H1 (cell line): ENCODE results near the gene STRADB. TPM values are rescaled to one million over a fixed set of nuclear protein-coding genes. Genes with fewer than 3 reads are reported as not detected.

Experiments
- CTCF ChIA-PET: fragments of 300-600 bp; sonication (Branson Sonifier 250); formaldehyde crosslinking; loops from one replicate; lab custom pipeline; 2021; ENCODE audit not compliant: partially characterized antibody; lab: Charles Lee
- POLR2A ChIA-PET: fragments of 300-600 bp; sonication (Branson Sonifier 250); formaldehyde crosslinking; loops from one replicate; lab custom pipeline; 2021; ENCODE audit warnings: inconsistent platforms; ENCODE audit not compliant: partially characterized antibody; lab: Charles Lee
- DNase-seq, 2 experiments: peaks; one replicate each; pipeline versions ENCODE4 v3.0.0 to v3.0.0-alpha.2; 2010 to 2022; ENCODE audit warnings: low spot score in 2 of 2, low read depth in 1 of 2, mixed read lengths in 1 of 2
- FAIRE-seq: peaks from 2 replicates; lab custom pipeline; 2011; peaks lifted over from hg19 to GRCh38; lab: Jason Lieb, UNC
- H2AFZ ChIP-seq: 2 replicates; pipeline ENCODE4 v1.8.1; 2012; ENCODE audit warnings: low read length, inconsistent platforms
- H2AK5ac ChIP-seq: 2 replicates; pipeline ENCODE4 v1.6.1; 2013; ENCODE audit warnings: low read depth, low read length
- H2BK120ac ChIP-seq: replicated peaks from 2 replicates; pipeline ENCODE3; 2013; ENCODE audit warnings: low read depth, low read length, inconsistent platforms
- H2BK12ac ChIP-seq: 2 replicates; pipeline ENCODE4 v1.6.1; 2013; ENCODE audit warnings: low read depth, low read length
- H2BK15ac ChIP-seq: 2 replicates; pipeline ENCODE4 v1.6.1; 2013; ENCODE audit warnings: low read length
- H2BK20ac ChIP-seq: 2 replicates; pipeline ENCODE4 v1.6.1; 2013; ENCODE audit warnings: low read length
- H2BK5ac ChIP-seq: 2 replicates; pipeline ENCODE4 v1.6.1; 2013; ENCODE audit warnings: low read depth, low read length
- H3K14ac ChIP-seq: 2 replicates; pipeline ENCODE4 v1.6.1; 2013; ENCODE audit warnings: inconsistent platforms; ENCODE audit not compliant: insufficient read length
- H3K18ac ChIP-seq: 2 replicates; pipeline ENCODE4 v1.6.1; 2013; ENCODE audit warnings: low read length; ENCODE audit errors: extremely low read depth
- H3K23ac ChIP-seq: 2 replicates; pipeline ENCODE4 v1.6.1; 2013; ENCODE audit warnings: inconsistent platforms; ENCODE audit not compliant: insufficient read length
- H3K23me2 ChIP-seq: 2 replicates; pipeline ENCODE4 v1.6.1; 2013; ENCODE audit warnings: low read depth, low read length
- H3K27ac ChIP-seq: 2 replicates; pipeline ENCODE4 v1.6.1; 2011; ENCODE audit warnings: low read depth, low read length, inconsistent platforms
- H3K27me3 ChIP-seq, 4 experiments: replicated peaks in 1 of 4; 1 replicate in 1 of 4; 2 replicates in 3 of 4; pipeline versions ENCODE4 v1.6.1 to v1.8.1; 2011 to 2013; ENCODE audit warnings: low read length in 3 of 4, mild to moderate bottlenecking in 3 of 4, inconsistent platforms in 2 of 4, mixed read lengths in 2 of 4, moderate library complexity in 1 of 4; ENCODE audit not compliant: control insufficient read depth in 3 of 4, insufficient read depth in 3 of 4; ENCODE audit errors: extremely low read depth in 1 of 4
- H3K36me3 ChIP-seq, 4 experiments: 2 replicates each; pipeline versions ENCODE4 v1.6.1 to v1.8.1; 2011 to 2013; ENCODE audit warnings: mild to moderate bottlenecking in 4 of 4, low read length in 3 of 4, moderate library complexity in 2 of 4, control low read depth in 1 of 4, inconsistent platforms in 1 of 4; ENCODE audit not compliant: insufficient read depth in 4 of 4, control insufficient read depth in 2 of 4
- H3K4ac ChIP-seq: replicated peaks from 2 replicates; pipeline ENCODE3; 2013; ENCODE audit warnings: low read length, low read depth, mixed read lengths, inconsistent platforms; ENCODE audit not compliant: insufficient read length
- H3K4me1 ChIP-seq, 4 experiments: replicated peaks in 1 of 4; 1 replicate in 1 of 4; 2 replicates in 3 of 4; pipeline versions ENCODE4 v1.6.1 to v1.8.1; 2011 to 2013; ENCODE audit warnings: low read length in 3 of 4, inconsistent platforms in 2 of 4, mixed read lengths in 1 of 4; ENCODE audit not compliant: insufficient read depth in 4 of 4, control insufficient read depth in 3 of 4
- H3K4me2 ChIP-seq, 2 experiments: 2 replicates each; pipeline versions ENCODE4 v1.6.1 to v1.8.1; 2011 to 2013; ENCODE audit warnings: low read depth in 2 of 2, low read length in 2 of 2, control low read depth in 1 of 2, inconsistent platforms in 1 of 2, mild to moderate bottlenecking in 1 of 2; ENCODE audit not compliant: insufficient read depth in 1 of 2
- H3K4me3 ChIP-seq, 4 experiments: fragments of 200-600, 300-600 bp in 1 of 4; sonication (generic), shearing (Covaris generic), sonication (Bioruptor Twin) in 1 of 4; 2 replicates each; pipeline versions ENCODE4 v1.5.1 to v1.8.1; 2011 to 2016; ENCODE audit warnings: low read length in 4 of 4, low read depth in 3 of 4, control low read depth in 2 of 4, inconsistent platforms in 2 of 4, mild to moderate bottlenecking in 2 of 4, mixed read lengths in 1 of 4, moderate library complexity in 1 of 4; ENCODE audit not compliant: insufficient read depth in 2 of 4; ENCODE audit errors: extremely low read depth in 1 of 4
- H3K56ac ChIP-seq: replicated peaks from 2 replicates; pipeline ENCODE3; 2013; ENCODE audit warnings: low read depth, mild to moderate bottlenecking, mixed read lengths, low read length, inconsistent platforms; ENCODE audit not compliant: insufficient read length
- H3K79me1 ChIP-seq: 2 replicates; pipeline ENCODE4 v1.6.1; 2013; ENCODE audit warnings: low read depth, low read length, control low read depth
- H3K79me2 ChIP-seq, 2 experiments: 2 replicates each; pipeline versions ENCODE4 v1.6.1 to v1.8.1; 2012 to 2013; ENCODE audit warnings: low read length in 2 of 2, mild to moderate bottlenecking in 2 of 2, inconsistent platforms in 1 of 2; ENCODE audit not compliant: insufficient read depth in 2 of 2, control insufficient read depth in 1 of 2
- H3K9ac ChIP-seq, 4 experiments: replicated peaks in 1 of 4; 1 replicate in 1 of 4; 2 replicates in 3 of 4; pipeline versions ENCODE4 v1.6.1 to v1.8.1; 2011 to 2013; ENCODE audit warnings: low read depth in 3 of 4, low read length in 3 of 4, control low read depth in 2 of 4, mild to moderate bottlenecking in 2 of 4, moderate library complexity in 2 of 4, inconsistent platforms in 1 of 4; ENCODE audit errors: extremely low read depth in 1 of 4
- H3K9me3 ChIP-seq, 2 experiments: 2 replicates each; pipeline versions ENCODE4 v1.6.1 to v1.8.1; 2012 to 2013; ENCODE audit warnings: mild to moderate bottlenecking in 2 of 2, moderate library complexity in 2 of 2, control low read depth in 1 of 2, inconsistent platforms in 1 of 2, low read depth in 1 of 2, low read length in 1 of 2, mixed read lengths in 1 of 2; ENCODE audit not compliant: insufficient read depth in 2 of 2
- H4K20me1 ChIP-seq, 2 experiments: replicated peaks in 1 of 2; 2 replicates each; pipeline versions ENCODE3 to v1.8.1; 2011 to 2013; ENCODE audit warnings: inconsistent platforms in 2 of 2, low read length in 2 of 2, mild to moderate bottlenecking in 1 of 2; ENCODE audit not compliant: insufficient read depth in 2 of 2, control insufficient read depth in 1 of 2
- H4K5ac ChIP-seq: 2 replicates; pipeline ENCODE4 v1.6.1; 2013; ENCODE audit warnings: low read length, low read depth, mixed read lengths, inconsistent platforms; ENCODE audit not compliant: insufficient read length
- H4K8ac ChIP-seq: 2 replicates; pipeline ENCODE4 v1.8.0; 2013; ENCODE audit warnings: mild to moderate bottlenecking, moderate library complexity, low read length, inconsistent platforms; ENCODE audit not compliant: insufficient read depth; ENCODE audit errors: extremely low read depth
- H4K91ac ChIP-seq: replicated peaks from 2 replicates; pipeline ENCODE3; 2013; ENCODE audit warnings: low read length, mixed read lengths, inconsistent platforms; ENCODE audit not compliant: insufficient read length
- ATF2 ChIP-seq: IDR thresholded peaks from 2 replicates; pipeline ENCODE4 v1.6.1; 2012; ENCODE audit warnings: low read length, inconsistent platforms
- CBX5 ChIP-seq: fragments of 300-800, 300-1000 bp; sonication (generic); IDR thresholded peaks from 2 replicates; pipeline ENCODE4 v1.7.1; 2016; ENCODE audit warnings: antibody characterized with exemption, low read length, low read depth
- CBX8 ChIP-seq: fragments of 300-800, 300-1000 bp; sonication (generic); IDR thresholded peaks from 2 replicates; pipeline ENCODE4 v1.7.1; 2016; ENCODE audit warnings: low read depth, low read length, borderline replicate concordance
- CHD1 ChIP-seq: IDR thresholded peaks from 2 replicates; pipeline ENCODE4 v1.6.1; 2012; ENCODE audit warnings: low read depth, low read length, improper control_type of control experiment
- FOSL1 ChIP-seq: IDR thresholded peaks from 2 replicates; pipeline ENCODE4 v1.6.1; 2011; ENCODE audit warnings: mild to moderate bottlenecking, low read depth, low read length, moderate library complexity; ENCODE audit not compliant: insufficient read depth
- HDAC6 ChIP-seq: IDR thresholded peaks from one replicate; pipeline ENCODE4 v1.7.1; 2012; ENCODE audit warnings: low read depth, mild to moderate bottlenecking, inconsistent platforms, low read length, moderate library complexity
- JUND ChIP-seq: IDR thresholded peaks from 2 replicates; pipeline ENCODE4 v1.6.1; 2011; ENCODE audit warnings: mild to moderate bottlenecking, improper control_type of control experiment, low read length
- KDM5A ChIP-seq: fragments of 200-600 bp; IDR thresholded peaks from 2 replicates; pipeline ENCODE4 v1.7.1; 2012; ENCODE audit warnings: mild to moderate bottlenecking, low read length, inconsistent platforms, mixed read lengths
- POLR2A ChIP-seq, 2 experiments: IDR thresholded peaks; 1 replicate in 1 of 2; 2 replicates in 1 of 2; pipeline ENCODE4 v1.6.1; 2011; ENCODE audit warnings: low read depth in 2 of 2, low read length in 2 of 2, mild to moderate bottlenecking in 2 of 2; ENCODE audit errors: control extremely low read depth in 1 of 2
- SIRT6 ChIP-seq: IDR thresholded peaks from one replicate; pipeline ENCODE4 v1.7.1; 2012; ENCODE audit warnings: low read length, inconsistent platforms
- TEAD4 ChIP-seq: IDR thresholded peaks from 2 replicates; pipeline ENCODE4 v1.6.1; 2012; ENCODE audit warnings: low read depth, low read length, inconsistent platforms, mixed read lengths
- WGBS, 2 experiments: shearing (Covaris generic) in 1 of 2; methylation state at CpG; one replicate each; pipeline versions ENCODE4 v1.1.6 to v1.1.7; 2013 to 2015; ENCODE audit warnings: low lambda C conversion rate in 2 of 2, mixed read lengths in 2 of 2, inconsistent platforms in 1 of 2, low coverage in 1 of 2, missing lambda C conversion rate in 1 of 2; ENCODE audit not compliant: insufficient replicate concordance in 2 of 2, insufficient coverage in 1 of 2, insufficient read length in 1 of 2; ENCODE audit errors: extremely low coverage in 1 of 2, missing lambda C conversion rate in 1 of 2; 5-methylcytosine and 5-hydroxymethylcytosine counted together
- polyA plus RNA-seq, 7 experiments: library from polyadenylated mRNA; depleted of rRNA in 3 of 7; stranded (reverse) in 5 of 7; unstranded in 2 of 7; fragments of >200 nt in 5 of 7; fragments of 200-250 nt in 2 of 7; gene quantifications; 1 replicate in 5 of 7; 2 replicates in 1 of 7; 4 replicates in 1 of 7; pipeline versions ENCODE4 v1.2.1 to v1.2.3, GENCODE V29; 2011 to 2013; ENCODE audit warnings: missing spikeins in 2 of 7, mixed read lengths in 2 of 7
- total RNA-seq: library from RNA; stranded (reverse); fragmentation: NEBNext Ultra II Directional; extraction: Animal tissue kit (Norgen Biotek cat#: 25700); gene quantifications from 2 replicates; pipeline ENCODE4 v1.2.1, GENCODE V29; 2021

Gene STRADB
- total and polyA plus RNA-seq, 2 of the 8 experiments (the other 6 are each of a cell fraction or from before 2014, with no cell fraction given): 20.9 to 34.9 TPM

GRCh38 chr2:201472411-201472810, 20.9 kb downstream of the STRADB start:
- FAIRE-seq: no peak
- no peaks in the 10 kb centered on the region for H4K20me1 ChIP-seq
- no peak for DNase-seq
- no peak overlapping the region for H3K23ac ChIP-seq
- no peaks in the 10 kb centered on the region for H3K79me1 ChIP-seq
- no peak overlapping the region for H2BK5ac ChIP-seq
- peaks cover 0 to 4% (median 4%) of the 10 kb centered on the region in 4 experiments; a peak in 4 of 7 replicates for H3K4me1 ChIP-seq
- H3K18ac ChIP-seq: no peak overlapping the region
- H3K9me3 ChIP-seq: no peaks in the 10 kb centered on the region
- no peak overlapping the region for H4K8ac ChIP-seq
- peaks cover 0 to 13% (median 2%) of the 10 kb centered on the region in 4 experiments; a peak in 3 of 8 replicates for H3K36me3 ChIP-seq
- H2AFZ ChIP-seq: no peak overlapping the region
- no peak overlapping the region for H2BK120ac ChIP-seq
- POLR2A ChIA-PET: no interaction called here
- H2AK5ac ChIP-seq: no peak overlapping the region
- CTCF ChIA-PET: no interaction called here
- no peak overlapping the region for H3K56ac ChIP-seq
- no peak overlapping the region for H2BK20ac ChIP-seq
- TF ChIP-seq TEAD4 (no peak), SIRT6 (no peak), CHD1 (no peak), FOSL1 (no peak), JUND (no peak), ATF2 (no peak), KDM5A (no peak), CBX8 (no peak), HDAC6 (no peak), CBX5 (no peak), POLR2A (IDR thresholded peaks at IDR 0.05; ENCODE audit: control extremely low read depth in 1 of 2, low read depth in 2 of 2, low read length in 2 of 2) (no peak)
- TF ChIP-seq, all 59 proteins: peak for 0
- Histone ChIP-seq H4K91ac (no peak overlapping the region), H3K27me3 (no peaks in the 10 kb centered on the region), H2BK15ac (no peak overlapping the region), H3K79me2 (no peaks in the 10 kb centered on the region), H4K5ac (no peak overlapping the region), H3K4ac (no peak overlapping the region), H3K14ac (no peak overlapping the region), H3K23me2 (no peaks in the 10 kb centered on the region), H3K4me2 (no peak overlapping the region), H3K27ac (no peak overlapping the region), H3K4me3 (no peak overlapping the region), H3K9ac (no peak overlapping the region), H2BK12ac (no peak overlapping the region)
- WGBS, 2 experiments: 94% methylated on average over 3 of the region's 3 CpGs; no CpG with 5 or more reads in 1 of the 2 experiments
